Skeletal muscle satellite cell (primary cell): ENCODE measurements around the gene PEX7.

Experiments used
- H3K27me3 ChIP-seq: 2 replicates; pipeline ENCODE4 v1.7.0; 2013; ENCODE audit warnings: low read length; ENCODE audit not compliant: control insufficient read depth, insufficient read depth
- H3K36me3 ChIP-seq: 2 replicates; pipeline ENCODE4 v1.7.0; 2013; ENCODE audit warnings: mild to moderate bottlenecking, control low read depth, low read length; ENCODE audit not compliant: insufficient read depth
- H3K4me1 ChIP-seq: 2 replicates; pipeline ENCODE4 v1.7.0; 2013; ENCODE audit warnings: low read length; ENCODE audit not compliant: control insufficient read depth, insufficient read depth
- H3K4me2 ChIP-seq: 2 replicates; pipeline ENCODE4 v1.7.0; 2013; ENCODE audit warnings: mild to moderate bottlenecking, low read length
- H3K4me3 ChIP-seq: 2 replicates; pipeline ENCODE4 v1.7.0; 2013; ENCODE audit warnings: low read length
- H3K9ac ChIP-seq: 2 replicates; pipeline ENCODE4 v1.7.0; 2013; ENCODE audit warnings: mild to moderate bottlenecking, low read depth, low read length, moderate library complexity
- H3K9me3 ChIP-seq: replicated peaks from 2 replicates; pipeline ENCODE4 v1.7.0; 2013; ENCODE audit warnings: mild to moderate bottlenecking, control low read depth, low read length

PEX7 gene

GRCh38 chr6:136920216-136920615 is 97.8 kb downstream of the PEX7 start:
- H3K9ac ChIP-seq, result no peak overlapping the region
- H3K36me3 ChIP-seq, result no peaks in the 10 kb centered on the region
- peaks cover 30% of the 10 kb centered on the region for H3K4me1 ChIP-seq
- H3K4me2 ChIP-seq, result peak overlapping the region; percentile 94
- H3K4me3 ChIP-seq, result peak overlapping the region; percentile 70
- H3K27me3 ChIP-seq, result peaks cover 50% of the 10 kb centered on the region
- no peaks in the 10 kb centered on the region for H3K9me3 ChIP-seq

GRCh38 chr6:136920671-136921380 is 98.4 kb downstream of the PEX7 start:
- Histone ChIP-seq H3K27me3 (peaks cover 50% of the 10 kb centered on the region), H3K9ac (peak overlapping the region; percentile 0)

GRCh38 chr6:136921381-136921935 is 99.1 kb downstream of the PEX7 start:
- Histone ChIP-seq H3K4me3 (peak overlapping the region; percentile 70), H3K9me3 (no peaks in the 10 kb centered on the region), H3K36me3 (no peaks in the 10 kb centered on the region), H3K4me1 (peaks cover 30% of the 10 kb centered on the region), H3K4me2 (peak overlapping the region; percentile 94), H3K9ac (no peak overlapping the region), H3K27me3 (peaks cover 52% of the 10 kb centered on the region)

More at GRCh38 chr6:136920671-136921380, 98.4 kb downstream of the PEX7 start:
- Histone ChIP-seq H3K4me3 (peak overlapping the region; percentile 70), H3K36me3 (no peaks in the 10 kb centered on the region), H3K9me3 (no peaks in the 10 kb centered on the region), H3K4me1 (peaks cover 30% of the 10 kb centered on the region), H3K4me2 (peak overlapping the region; percentile 94)

- H3K36me3 ChIP-seq, result no peaks in the 10 kb centered on the region
These were observed 99.7 kb downstream of the PEX7 start, which contains the start of gene SLC35D3 for GRCh38 chr6:136921936-136922684. Gene SLC35D3 (plus strand): TSS chr6:136922301. CDS start chr6:136922429, 128 bp downstream.

GRCh38 chr6:136922685-136923006 is 100.3 kb downstream of the PEX7 start:
- Histone ChIP-seq H3K36me3 (no peaks in the 10 kb centered on the region), H3K4me2 (peak overlapping the region; percentile 94), H3K27me3 (peaks cover 53% of the 10 kb centered on the region), H3K9ac (no peak overlapping the region), H3K4me3 (peak overlapping the region; percentile 70), H3K9me3 (no peaks in the 10 kb centered on the region), H3K4me1 (peaks cover 30% of the 10 kb centered on the region)

More at GRCh38 chr6:136921936-136922684, 99.7 kb downstream of the PEX7 start, which contains the start of gene SLC35D3:
- Histone ChIP-seq H3K4me3 (peak within 1 kb of the TSS; percentile 70), H3K4me2 (peak within 1 kb of the TSS; percentile 94), H3K27me3 (peaks cover 53% of the 10 kb centered on the region), H3K4me1 (peaks cover 30% of the 10 kb centered on the region), H3K9ac (no peak within 1 kb of the TSS), H3K9me3 (no peaks in the 10 kb centered on the region)

GRCh38 chr6:136923116-136923953 is 100.9 kb downstream of the PEX7 start:
- no peak overlapping the region for H3K9ac ChIP-seq
- no peaks in the 10 kb centered on the region for H3K36me3 ChIP-seq
- no peaks in the 10 kb centered on the region for H3K9me3 ChIP-seq
- peaks cover 30% of the 10 kb centered on the region for H3K4me1 ChIP-seq
- H3K4me2 ChIP-seq, result peak overlapping the region; percentile 47
- H3K27me3 ChIP-seq, result peaks cover 53% of the 10 kb centered on the region
- H3K4me3 ChIP-seq, result no peak overlapping the region

- Histone ChIP-seq H3K36me3 (no peaks in the 10 kb centered on the region), H3K27me3 (peaks cover 53% of the 10 kb centered on the region), H3K9ac (no peak overlapping the region), H3K9me3 (no peaks in the 10 kb centered on the region), H3K4me2 (peak overlapping the region; percentile 47), H3K4me3 (no peak overlapping the region), H3K4me1 (peaks cover 30% of the 10 kb centered on the region)
These were observed 101.7 kb downstream of the PEX7 start for GRCh38 chr6:136923954-136924673.

- no peaks in the 10 kb centered on the region for H3K9me3 ChIP-seq
- peaks cover 18% of the 10 kb centered on the region for H3K4me1 ChIP-seq
- H3K27me3 ChIP-seq, result peaks cover 36% of the 10 kb centered on the region
- no peak overlapping the region for H3K4me3 ChIP-seq
- H3K36me3 ChIP-seq, result no peaks in the 10 kb centered on the region
- H3K9ac ChIP-seq, result no peak overlapping the region
- no peak overlapping the region for H3K4me2 ChIP-seq
These were observed 104.0 kb downstream of the PEX7 start for GRCh38 chr6:136926383-136926782.

GRCh38 chr6:136927292-136927691 is 104.9 kb downstream of the PEX7 start:
- Histone ChIP-seq H3K36me3 (no peaks in the 10 kb centered on the region), H3K9me3 (no peaks in the 10 kb centered on the region)

GRCh38 chr6:136930528-136930927 is 108.1 kb downstream of the PEX7 start:
- Histone ChIP-seq H3K4me1 (no peaks in the 10 kb centered on the region), H3K4me2 (no peak overlapping the region), H3K27me3 (peaks cover 3% of the 10 kb centered on the region), H3K9ac (no peak overlapping the region), H3K36me3 (no peaks in the 10 kb centered on the region), H3K4me3 (no peak overlapping the region), H3K9me3 (no peaks in the 10 kb centered on the region)

More at GRCh38 chr6:136927292-136927691, 104.9 kb downstream of the PEX7 start:
- peaks cover 27% of the 10 kb centered on the region for H3K27me3 ChIP-seq
- no peak overlapping the region for H3K4me3 ChIP-seq
- H3K4me2 ChIP-seq, result no peak overlapping the region
- H3K4me1 ChIP-seq, result peaks cover 9% of the 10 kb centered on the region
- no peak overlapping the region for H3K9ac ChIP-seq
